Ovary (tissue), 3 donors: ENCODE measurements around the gene ARHGAP22.

ENCODE experiments used
- POLR2A ChIP-seq: fragments of 450-650 bp; IDR thresholded peaks from one replicate; pipeline ENCODE4 v1.6.1; 2017; ENCODE audit warnings: antibody characterized with exemption, mild to moderate bottlenecking, moderate library complexity
- TF ChIP-seq, protein P1 (sequence below), 3 donors: fragments of 450-650 bp in 2 of 3; fragments of 200-600 bp in 1 of 3; IDR thresholded peaks; one replicate each; pipeline versions ENCODE4 v1.5.1 to v1.8.0; 2016 to 2022; ENCODE audit warnings: antibody characterized with exemption in 3 of 3, mild to moderate bottlenecking in 1 of 3
- donor health status: DM: no; HTN: no; CAD: no.

DNA sequence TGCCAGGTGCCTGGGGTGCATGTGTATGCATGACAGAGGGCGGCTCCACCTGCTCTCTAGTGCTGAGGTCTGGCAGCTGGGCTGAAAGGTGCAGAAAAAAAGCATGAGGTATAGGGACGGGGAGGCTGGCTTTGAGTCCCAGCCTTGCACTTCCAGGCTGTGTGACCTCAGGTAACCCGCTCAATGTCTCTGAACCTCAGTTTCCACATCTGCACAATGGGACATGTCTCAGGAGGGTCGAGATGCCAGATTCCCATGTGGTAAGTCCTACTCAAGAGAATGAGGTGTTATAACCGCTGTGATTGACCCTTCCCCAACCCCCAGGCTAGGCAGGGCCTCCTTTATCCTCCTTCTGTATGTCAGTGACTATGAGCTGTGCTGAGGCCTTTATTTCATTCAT, 48.8 kb downstream of the ARHGAP22 start:
- TF ChIP-seq, protein P1, sequence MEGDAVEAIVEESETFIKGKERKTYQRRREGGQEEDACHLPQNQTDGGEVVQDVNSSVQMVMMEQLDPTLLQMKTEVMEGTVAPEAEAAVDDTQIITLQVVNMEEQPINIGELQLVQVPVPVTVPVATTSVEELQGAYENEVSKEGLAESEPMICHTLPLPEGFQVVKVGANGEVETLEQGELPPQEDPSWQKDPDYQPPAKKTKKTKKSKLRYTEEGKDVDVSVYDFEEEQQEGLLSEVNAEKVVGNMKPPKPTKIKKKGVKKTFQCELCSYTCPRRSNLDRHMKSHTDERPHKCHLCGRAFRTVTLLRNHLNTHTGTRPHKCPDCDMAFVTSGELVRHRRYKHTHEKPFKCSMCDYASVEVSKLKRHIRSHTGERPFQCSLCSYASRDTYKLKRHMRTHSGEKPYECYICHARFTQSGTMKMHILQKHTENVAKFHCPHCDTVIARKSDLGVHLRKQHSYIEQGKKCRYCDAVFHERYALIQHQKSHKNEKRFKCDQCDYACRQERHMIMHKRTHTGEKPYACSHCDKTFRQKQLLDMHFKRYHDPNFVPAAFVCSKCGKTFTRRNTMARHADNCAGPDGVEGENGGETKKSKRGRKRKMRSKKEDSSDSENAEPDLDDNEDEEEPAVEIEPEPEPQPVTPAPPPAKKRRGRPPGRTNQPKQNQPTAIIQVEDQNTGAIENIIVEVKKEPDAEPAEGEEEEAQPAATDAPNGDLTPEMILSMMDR (IDR thresholded peaks at IDR 0.05), result no peak
- no peak for TF ChIP-seq POLR2A
